Epithelial cell of esophagus (primary cell): Measurements from ENCODE around the gene CCDC74A.
"Not testable (repeated sequence)": the region's sequence is repeated elsewhere in the genome, so short reads cannot be mapped to it uniquely, and the experiment has no call there.

ENCODE experiments used
- DNase-seq: peaks from one replicate; pipeline ENCODE4 v3.0.0; 2010; ENCODE audit warnings: low read depth
- H3K4me3 ChIP-seq: 2 replicates; pipeline ENCODE4 v1.5.1; 2011; ENCODE audit warnings: mild to moderate bottlenecking, low read length, control low read depth
- CTCF ChIP-seq: IDR thresholded peaks from 2 replicates; pipeline ENCODE4 v1.5.1; 2011; ENCODE audit warnings: low read depth, mild to moderate bottlenecking, low read length, control low read depth, inconsistent platforms; ENCODE audit not compliant: insufficient read depth; ENCODE audit errors: missing control alignments

The CCDC74A gene

GRCh38 chr2:131538856-131539255, 11.2 kb downstream of the CCDC74A start:
- DNase-seq = peak; percentile 43
- not testable (repeated sequence) for H3K4me3 ChIP-seq

- DNase-seq = no peak
- no peak overlapping the region for H3K4me3 ChIP-seq
- no peak for TF ChIP-seq CTCF
Observed at GRCh38 chr2:131542438-131543384, 15.0 kb downstream of the CCDC74A start.

- TF ChIP-seq CTCF = no peak
- H3K4me3 ChIP-seq = no peak overlapping the region
- no peak for DNase-seq
Observed at GRCh38 chr2:131543385-131543891, 15.8 kb downstream of the CCDC74A start.

- not testable (repeated sequence) for H3K4me3 ChIP-seq, DNase-seq
Observed at GRCh38 chr2:131544006-131544812, 16.5 kb downstream of the CCDC74A start.

GRCh38 chr2:131544813-131545165, 17.1 kb downstream of the CCDC74A start:
- H3K4me3 ChIP-seq, DNase-seq: not testable (repeated sequence)

GRCh38 chr2:131552871-131553270, 25.2 kb downstream of the CCDC74A start:
- no peak overlapping the region for H3K4me3 ChIP-seq
- TF ChIP-seq CTCF = no peak

GRCh38 chr2:131556998-131557397, 29.3 kb downstream of the CCDC74A start:
- no peak for TF ChIP-seq CTCF
- no peak for DNase-seq
- no peak overlapping the region for H3K4me3 ChIP-seq

More at GRCh38 chr2:131552871-131553270, 25.2 kb downstream of the CCDC74A start:
- DNase-seq = no peak

GRCh38 chr2:131557558-131558321, 30.1 kb downstream of the CCDC74A start:
- no peak overlapping the region for H3K4me3 ChIP-seq
- no peak for DNase-seq
- TF ChIP-seq CTCF = no peak
